ENCODE measurements around the gene ATP5PO.

The ATP5PO gene

GRCh38 chr21:33950431-33951079, 35.0 kb upstream of the ATP5PO start:
- ATAC-seq (ENCODE audit: low read depth) = no peak
- Histone ChIP-seq H3K27me3 (ENCODE audit: insufficient read depth, poor library complexity, severe bottlenecking) (no peaks in the 10 kb centered on the region), H3K4me3 (ENCODE audit: severe bottlenecking) (no peak overlapping the region), H3K27ac (ENCODE audit: poor library complexity, severe bottlenecking) (no peak overlapping the region), H3K9me3 (ENCODE audit: severe bottlenecking) (no peaks in the 10 kb centered on the region), H3K36me3 (ENCODE audit: low read depth) (no peaks in the 10 kb centered on the region), H3K4me1 (ENCODE audit: insufficient read depth, poor library complexity, severe bottlenecking) (peaks cover 25% of the 10 kb centered on the region)
- TF ChIP-seq CTCF (IDR thresholded peaks at IDR 0.05; ENCODE audit: poor library complexity, severe bottlenecking) = no peak
- DNase-seq (ENCODE audit: low spot score) = no peak

- Histone ChIP-seq H3K4me1 (ENCODE audit: insufficient read depth, poor library complexity, severe bottlenecking) (peaks cover 25% of the 10 kb centered on the region), H3K4me3 (ENCODE audit: severe bottlenecking) (no peak overlapping the region), H3K9me3 (ENCODE audit: severe bottlenecking) (no peaks in the 10 kb centered on the region), H3K27me3 (ENCODE audit: insufficient read depth, poor library complexity, severe bottlenecking) (no peaks in the 10 kb centered on the region), H3K27ac (ENCODE audit: poor library complexity, severe bottlenecking) (no peak overlapping the region), H3K36me3 (ENCODE audit: low read depth) (no peaks in the 10 kb centered on the region)
- ATAC-seq (ENCODE audit: low read depth) (no peak), DNase-seq (ENCODE audit: low spot score) (no peak)
- TF ChIP-seq CTCF (IDR thresholded peaks at IDR 0.05; ENCODE audit: poor library complexity, severe bottlenecking) = no peak
These were observed 34.2 kb upstream of the ATP5PO start for GRCh38 chr21:33949516-33950430.

GRCh38 chr21:33948951-33949444, 33.4 kb upstream of the ATP5PO start:
- no peaks in the 10 kb centered on the region for H3K9me3 ChIP-seq (ENCODE audit: severe bottlenecking)
- H3K4me1 ChIP-seq (ENCODE audit: insufficient read depth, poor library complexity, severe bottlenecking) = peaks cover 25% of the 10 kb centered on the region
- H3K4me3 ChIP-seq (ENCODE audit: severe bottlenecking) = no peak overlapping the region
- ATAC-seq (ENCODE audit: low read depth) (no peak), DNase-seq (ENCODE audit: low spot score) (no peak)
- H3K36me3 ChIP-seq (ENCODE audit: low read depth) = no peaks in the 10 kb centered on the region
- H3K27me3 ChIP-seq (ENCODE audit: insufficient read depth, poor library complexity, severe bottlenecking) = no peaks in the 10 kb centered on the region
- TF ChIP-seq CTCF (IDR thresholded peaks at IDR 0.05; ENCODE audit: poor library complexity, severe bottlenecking) = no peak
- peak overlapping the region; percentile 59 for H3K27ac ChIP-seq (ENCODE audit: poor library complexity, severe bottlenecking)

GRCh38 chr21:33948096-33948950, 32.7 kb upstream of the ATP5PO start:
- ATAC-seq (ENCODE audit: low read depth) (peak; percentile 57), DNase-seq (ENCODE audit: low spot score) (peak; percentile 73)
- Histone ChIP-seq H3K9me3 (ENCODE audit: severe bottlenecking) (no peaks in the 10 kb centered on the region), H3K27me3 (ENCODE audit: insufficient read depth, poor library complexity, severe bottlenecking) (no peaks in the 10 kb centered on the region), H3K36me3 (ENCODE audit: low read depth) (no peaks in the 10 kb centered on the region), H3K4me3 (ENCODE audit: severe bottlenecking) (no peak overlapping the region), H3K27ac (ENCODE audit: poor library complexity, severe bottlenecking) (peak overlapping the region; percentile 59), H3K4me1 (ENCODE audit: insufficient read depth, poor library complexity, severe bottlenecking) (peaks cover 25% of the 10 kb centered on the region)
- TF ChIP-seq CTCF (IDR thresholded peaks at IDR 0.05; ENCODE audit: poor library complexity, severe bottlenecking) = no peak

All from RWPE2 (cell line).